Hepatocyte (in vitro differentiated cells): ENCODE data around the gene RAB29. TPM values are rescaled to one million over a fixed set of nuclear protein-coding genes. Genes with fewer than 3 reads are reported as not detected.

Source experiments
- DNase-seq: peaks from one replicate; pipeline ENCODE4 v3.0.0-alpha.2; 2016; ENCODE audit warnings: low spot score
- H2AFZ ChIP-seq: fragments of 200-600 bp; sonication (generic); 2 replicates; pipeline ENCODE4 v1.6.0; 2016; ENCODE audit warnings: antibody characterized with exemption, mild to moderate bottlenecking
- H3K27ac ChIP-seq: fragments of 200-600 bp; sonication (generic); 2 replicates; pipeline ENCODE4 v1.5.1; 2016; ENCODE audit warnings: mild to moderate bottlenecking
- H3K27me3 ChIP-seq: fragments of 200-600 bp; sonication (generic); 2 replicates; pipeline ENCODE4 v1.6.1; 2016
- H3K36me3 ChIP-seq: fragments of 200-600 bp; sonication (generic); replicated peaks from 2 replicates; pipeline ENCODE4 v1.5.1; 2016; ENCODE audit warnings: low read depth; ENCODE audit not compliant: insufficient read depth
- H3K4me1 ChIP-seq: fragments of 200-600 bp; sonication (generic); 2 replicates; pipeline ENCODE4 v1.5.1; 2016; ENCODE audit warnings: mild to moderate bottlenecking, moderate library complexity; ENCODE audit not compliant: insufficient read depth
- H3K4me2 ChIP-seq: fragments of 200-600 bp; sonication (generic); 2 replicates; pipeline ENCODE4 v1.6.0; 2016
- H3K4me3 ChIP-seq: fragments of 200-600 bp; sonication (generic); 2 replicates; pipeline ENCODE4 v1.5.1; 2016; ENCODE audit warnings: mild to moderate bottlenecking
- H3K79me2 ChIP-seq: fragments of 200-600 bp; sonication (generic); 2 replicates; pipeline ENCODE4 v1.6.0; 2017; ENCODE audit warnings: mild to moderate bottlenecking
- H3K9me2 ChIP-seq: fragments of 200-600 bp; sonication (generic); replicated peaks from 2 replicates; pipeline ENCODE4 v1.6.0; 2017; ENCODE audit warnings: mild to moderate bottlenecking; ENCODE audit not compliant: insufficient read depth
- H3K9me3 ChIP-seq: fragments of 200-600 bp; sonication (generic); 2 replicates; pipeline ENCODE4 v1.5.1; 2016; ENCODE audit warnings: low read depth, mild to moderate bottlenecking
- H4K20me1 ChIP-seq: fragments of 200-600 bp; sonication (generic); 2 replicates; pipeline ENCODE4 v1.6.0; 2016; ENCODE audit warnings: mild to moderate bottlenecking; ENCODE audit not compliant: insufficient read depth, poor library complexity, severe bottlenecking
- EZH2 ChIP-seq: fragments of 200-600 bp; sonication (generic); IDR thresholded peaks from 2 replicates; pipeline ENCODE4 v1.6.1; 2016; ENCODE audit warnings: antibody characterized with exemption, mild to moderate bottlenecking, borderline replicate concordance
- EZH2phosphoT487 ChIP-seq: fragments of 200-600 bp; sonication (generic); IDR thresholded peaks from one replicate; pipeline ENCODE4 v1.6.1; 2018; ENCODE audit warnings: antibody characterized with exemption, mild to moderate bottlenecking, low read depth, moderate library complexity; ENCODE audit not compliant: unreplicated experiment, severe bottlenecking
- WGBS: methylation state at CpG from one replicate; pipeline ENCODE4 v1.1.6; 2016; ENCODE audit warnings: low lambda C conversion rate; ENCODE audit errors: missing lambda C conversion rate; 5-methylcytosine and 5-hydroxymethylcytosine counted together
- polyA plus RNA-seq: library from polyadenylated mRNA; unstranded; fragments of >200 nt; fragmentation: Nextera tagmentation; extraction: Ambion mirVana; gene quantifications from 2 replicates; pipeline ENCODE4 v1.2.1, GENCODE V29; 2016
- total RNA-seq: library from RNA; depleted of rRNA; stranded (reverse); fragments of >200 nt; gene quantifications from 2 replicates; pipeline ENCODE4 v1.2.3, GENCODE V29; 2014
- TF ChIP-seq, protein P1 (sequence below): fragments of 200-600 bp; sonication (generic); IDR thresholded peaks from 2 replicates; pipeline ENCODE4 v1.5.1; 2016; ENCODE audit warnings: antibody characterized with exemption, mild to moderate bottlenecking; ENCODE audit not compliant: poor library complexity

Gene RAB29
- total and polyA plus RNA-seq, 2 experiments from 2014 or later = 33.3 to 47.5 TPM

DNA sequence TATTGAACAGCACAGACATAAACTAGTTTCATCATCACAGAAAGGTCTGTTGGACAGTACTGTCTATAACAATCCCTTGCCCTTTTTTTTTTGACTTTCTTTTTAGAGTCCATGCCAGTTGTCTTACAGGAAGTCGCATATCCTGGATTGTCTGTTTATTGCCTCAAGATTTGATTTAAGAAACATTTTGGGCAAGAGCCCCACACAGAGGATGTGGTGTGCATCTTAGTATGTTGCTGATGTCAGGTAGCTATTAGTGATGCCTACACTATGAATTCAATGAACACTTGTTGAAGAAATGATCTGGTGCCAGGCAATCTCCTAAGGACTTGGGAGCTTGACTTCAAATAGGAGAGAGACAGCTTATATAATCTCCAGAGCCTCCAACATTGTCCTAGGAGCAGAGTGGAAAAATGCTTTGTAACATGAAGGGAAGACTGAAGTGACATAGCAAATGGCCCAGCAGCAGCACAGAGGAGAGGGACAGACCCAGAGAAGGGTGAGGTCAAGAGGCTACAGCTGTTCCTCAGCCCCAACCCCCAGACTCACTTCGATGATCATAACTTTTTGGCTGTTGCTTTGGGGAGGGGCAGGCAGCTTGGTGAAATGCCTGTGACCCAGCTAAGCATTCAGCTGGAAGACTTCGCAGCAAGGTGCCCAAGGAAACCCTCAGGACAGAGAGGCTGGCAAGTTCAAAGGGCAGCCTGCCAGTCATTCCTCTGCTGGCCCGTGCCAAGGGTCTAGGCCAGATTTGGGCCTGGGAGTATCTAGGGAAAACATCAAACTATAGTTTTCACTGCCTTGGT is 7.5 kb upstream of the RAB29 start:
- no peak overlapping the region for H3K4me2 ChIP-seq
- no peaks in the 10 kb centered on the region for H3K79me2 ChIP-seq
- no peak overlapping the region for H2AFZ ChIP-seq
- no peaks in the 10 kb centered on the region for H4K20me1 ChIP-seq
- H3K4me1 ChIP-seq = no peaks in the 10 kb centered on the region
- no peak overlapping the region for H3K4me3 ChIP-seq
- H3K9me3 ChIP-seq = no peaks in the 10 kb centered on the region
- H3K27ac ChIP-seq = no peak overlapping the region
- H3K27me3 ChIP-seq = no peaks in the 10 kb centered on the region
- H3K9me2 ChIP-seq = no peaks in the 10 kb centered on the region
- WGBS = 83% methylated on average over 4 of the region's 4 CpGs
- H3K36me3 ChIP-seq = no peaks in the 10 kb centered on the region
- TF ChIP-seq, protein P1, sequence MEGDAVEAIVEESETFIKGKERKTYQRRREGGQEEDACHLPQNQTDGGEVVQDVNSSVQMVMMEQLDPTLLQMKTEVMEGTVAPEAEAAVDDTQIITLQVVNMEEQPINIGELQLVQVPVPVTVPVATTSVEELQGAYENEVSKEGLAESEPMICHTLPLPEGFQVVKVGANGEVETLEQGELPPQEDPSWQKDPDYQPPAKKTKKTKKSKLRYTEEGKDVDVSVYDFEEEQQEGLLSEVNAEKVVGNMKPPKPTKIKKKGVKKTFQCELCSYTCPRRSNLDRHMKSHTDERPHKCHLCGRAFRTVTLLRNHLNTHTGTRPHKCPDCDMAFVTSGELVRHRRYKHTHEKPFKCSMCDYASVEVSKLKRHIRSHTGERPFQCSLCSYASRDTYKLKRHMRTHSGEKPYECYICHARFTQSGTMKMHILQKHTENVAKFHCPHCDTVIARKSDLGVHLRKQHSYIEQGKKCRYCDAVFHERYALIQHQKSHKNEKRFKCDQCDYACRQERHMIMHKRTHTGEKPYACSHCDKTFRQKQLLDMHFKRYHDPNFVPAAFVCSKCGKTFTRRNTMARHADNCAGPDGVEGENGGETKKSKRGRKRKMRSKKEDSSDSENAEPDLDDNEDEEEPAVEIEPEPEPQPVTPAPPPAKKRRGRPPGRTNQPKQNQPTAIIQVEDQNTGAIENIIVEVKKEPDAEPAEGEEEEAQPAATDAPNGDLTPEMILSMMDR = no peak
- TF ChIP-seq EZH2 = no peak
- DNase-seq = no peak

DNA sequence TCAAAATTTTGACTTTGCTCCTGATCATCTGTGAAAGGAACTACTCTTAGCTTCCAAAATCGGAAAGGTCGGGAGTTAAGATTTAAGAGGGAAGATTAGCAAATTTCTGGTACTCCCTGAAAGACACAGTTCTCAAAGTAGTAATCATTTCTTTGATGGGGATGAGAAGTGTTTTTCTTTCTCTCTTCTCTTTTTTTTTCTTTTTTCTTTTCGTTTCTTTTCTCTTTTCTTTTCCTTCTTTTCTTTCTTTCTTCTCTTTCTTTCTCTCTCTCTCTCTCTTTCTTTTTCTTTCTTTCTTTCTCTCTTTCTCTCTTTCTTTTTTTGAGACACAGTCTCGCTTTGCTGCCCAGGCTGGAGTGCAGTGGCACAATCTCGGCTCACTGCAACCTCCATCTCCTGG is 5.1 kb upstream of the RAB29 start:
- no peaks in the 10 kb centered on the region for H3K9me3 ChIP-seq
- WGBS = 84% methylated on average over 4 of the region's 5 CpGs
- H3K27ac ChIP-seq = no peak overlapping the region
- no peaks in the 10 kb centered on the region for H3K79me2 ChIP-seq
- DNase-seq = no peak
- H3K36me3 ChIP-seq = no peaks in the 10 kb centered on the region
- H3K4me3 ChIP-seq = no peak overlapping the region
- no peaks in the 10 kb centered on the region for H4K20me1 ChIP-seq
- no peaks in the 10 kb centered on the region for H3K27me3 ChIP-seq
- no peaks in the 10 kb centered on the region for H3K4me1 ChIP-seq
- no peak overlapping the region for H3K4me2 ChIP-seq
- no peaks in the 10 kb centered on the region for H3K9me2 ChIP-seq
- TF ChIP-seq EZH2 (no peak), EZH2phosphoT487 (no peak)
- TF ChIP-seq, protein P1 = no peak
- H2AFZ ChIP-seq = no peak overlapping the region

DNA sequence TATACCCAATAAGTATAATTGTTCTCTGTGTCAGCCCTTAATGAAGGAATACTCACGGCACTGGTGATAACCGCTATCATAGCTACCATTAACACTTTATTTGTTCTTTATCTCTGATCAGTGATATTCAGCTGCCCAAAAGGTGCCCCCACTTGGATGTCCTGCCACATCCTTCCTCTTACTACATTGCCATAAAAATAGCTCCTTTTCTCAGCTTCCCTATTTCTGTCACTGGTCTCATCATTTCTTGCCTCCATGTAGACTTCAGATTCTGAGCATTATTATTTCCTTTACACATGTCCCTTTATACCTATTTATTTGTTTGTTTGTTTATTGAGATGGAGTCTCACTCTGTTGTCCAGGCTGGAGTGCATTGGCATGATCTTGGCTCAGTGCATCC is 2.7 kb upstream of the RAB29 start:
- no peak for DNase-seq
- WGBS = 94% methylated on average over 2 of the region's 2 CpGs

More for the DNA sequence above, 2.7 kb upstream of the RAB29 start:
- H4K20me1 ChIP-seq = no peaks in the 10 kb centered on the region
- H3K9me3 ChIP-seq = no peaks in the 10 kb centered on the region
- H3K4me1 ChIP-seq = no peaks in the 10 kb centered on the region
- no peaks in the 10 kb centered on the region for H3K36me3 ChIP-seq
- no peak for TF ChIP-seq EZH2
- TF ChIP-seq EZH2phosphoT487 = no peak
- TF ChIP-seq, protein P1 = no peak
- H2AFZ ChIP-seq = no peak overlapping the region
- no peak overlapping the region for H3K27ac ChIP-seq
- H3K4me2 ChIP-seq = no peak overlapping the region
- peaks cover 2% of the 10 kb centered on the region for H3K79me2 ChIP-seq
- H3K4me3 ChIP-seq = no peak overlapping the region
- H3K9me2 ChIP-seq = no peaks in the 10 kb centered on the region
- no peaks in the 10 kb centered on the region for H3K27me3 ChIP-seq
